Medulla oblongata (tissue), 1 donor: ENCODE results near the gene SPOP.
A peak's percentile ranks its signal among the peaks of the same experiment; 100 is the strongest.
"Not testable (repeated sequence)": the region's sequence is repeated elsewhere in the genome, so short reads cannot be mapped to it uniquely, and the experiment has no call there.

Experiments
- DNase-seq: peaks from one replicate; pipeline ENCODE4 v3.0.0-alpha.2; 2015; ENCODE audit errors: extremely low spot score

SPOP gene

DNA sequence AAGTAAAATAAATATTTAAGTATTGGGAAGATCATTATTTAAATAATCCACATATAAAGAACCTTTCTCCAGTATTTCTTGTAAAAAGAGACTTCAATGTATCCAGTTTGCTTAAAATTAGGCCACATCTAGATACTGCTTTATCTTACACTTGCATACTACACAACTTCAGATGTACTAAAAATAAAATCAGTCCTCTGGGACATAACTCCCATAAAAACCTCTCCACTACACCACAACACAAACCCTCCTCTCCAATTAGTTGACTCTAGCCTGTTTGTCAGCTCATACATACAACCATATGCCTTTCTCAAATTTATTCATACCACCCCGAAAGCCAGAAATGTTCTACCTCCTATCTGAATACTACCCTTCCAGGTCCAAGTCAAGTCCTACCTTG lies 21.6 kb downstream of the SPOP start:
- DNase-seq = no peak

DNA sequence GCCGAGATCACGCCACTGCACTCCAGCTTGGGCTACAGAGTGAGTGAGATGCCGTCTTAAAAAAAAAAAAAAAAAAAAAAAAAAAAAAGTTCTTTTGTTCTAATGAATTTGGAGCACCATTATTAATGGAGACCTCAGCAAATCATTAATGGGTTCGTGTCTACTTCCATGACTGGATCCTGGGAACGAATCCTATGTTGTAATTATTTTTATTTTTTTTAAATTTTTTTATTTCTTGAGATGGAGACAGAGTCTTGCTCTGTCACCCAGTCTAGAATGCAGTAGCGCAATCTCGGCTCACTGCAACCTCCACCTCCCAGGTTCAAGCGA lies 30.7 kb downstream of the SPOP start:
- no peak for DNase-seq

DNA sequence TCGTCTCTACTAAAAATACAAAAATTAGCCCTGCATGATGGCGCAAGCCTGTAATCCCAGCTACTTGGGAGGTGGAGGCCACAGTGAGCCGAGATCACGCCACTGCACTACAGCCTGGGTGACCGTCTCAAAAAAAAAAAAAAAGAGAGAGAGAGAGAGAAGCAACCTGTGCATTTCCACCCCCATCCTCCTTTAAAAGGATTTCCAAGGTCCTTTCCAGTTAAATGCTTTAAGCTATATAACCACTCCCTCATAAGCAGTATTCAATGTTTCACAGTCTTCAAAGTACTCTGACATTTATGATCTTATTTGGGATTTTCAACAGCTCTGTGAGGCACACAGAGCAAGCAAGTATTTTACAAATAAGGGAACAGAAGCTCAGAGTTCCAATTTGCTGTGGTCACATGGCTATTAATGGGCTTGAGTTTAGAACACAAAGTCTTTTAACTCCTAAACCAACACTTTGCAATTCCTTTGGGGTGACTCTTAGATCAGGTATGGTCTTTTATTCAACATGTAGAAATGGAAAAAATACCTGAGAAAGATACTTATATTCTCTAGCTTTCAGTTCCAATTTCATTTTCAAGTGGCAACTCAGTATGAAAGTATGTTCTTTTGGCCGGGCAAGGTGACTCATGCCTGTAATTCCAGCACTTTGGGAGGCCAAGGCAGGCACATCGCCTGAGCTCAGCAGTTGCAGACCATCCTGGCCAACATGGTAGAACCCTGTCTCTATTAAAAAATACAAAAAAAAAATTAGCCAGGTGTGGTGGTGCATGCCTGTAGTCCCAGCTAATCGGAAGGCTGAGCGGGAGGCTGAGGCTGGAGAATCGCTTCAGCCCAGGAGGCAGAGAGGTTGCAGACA lies 31.3 kb downstream of the SPOP start:
- no peak for DNase-seq

DNA sequence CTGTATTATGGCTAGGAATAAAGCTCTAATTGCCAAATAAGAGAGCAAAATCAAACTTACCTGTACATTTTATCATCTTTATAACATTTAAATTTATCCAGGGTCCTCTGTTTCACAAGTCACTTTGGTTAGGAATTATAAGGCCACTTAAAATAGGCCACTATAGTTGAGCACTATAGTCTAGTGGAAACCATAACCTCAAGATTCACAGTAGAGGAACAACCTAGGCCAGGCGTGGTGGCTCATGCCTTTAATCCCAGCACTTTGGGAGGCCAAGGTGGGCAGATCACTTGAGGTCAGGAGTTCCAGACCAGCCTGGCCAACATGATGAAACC lies 31.9 kb downstream of the SPOP start:
- not testable (repeated sequence) for DNase-seq

DNA sequence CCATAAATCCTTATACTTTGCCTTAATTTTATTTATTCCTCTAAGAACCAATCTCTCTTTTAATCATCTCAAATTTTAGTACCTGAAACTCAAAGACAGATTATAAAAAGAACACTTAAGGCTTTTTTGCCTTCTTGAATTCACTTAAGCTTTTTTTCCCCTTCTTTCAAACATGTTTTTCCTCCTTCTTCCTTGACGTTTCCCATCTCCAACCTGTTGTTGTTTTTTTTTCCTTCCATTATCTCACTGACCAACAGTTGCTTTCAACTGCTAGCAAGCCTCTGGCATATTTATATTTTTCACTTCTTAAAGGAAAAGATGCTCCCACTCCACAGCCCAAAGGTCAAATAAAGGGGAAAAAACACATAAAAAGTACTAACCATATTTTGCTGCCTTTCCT lies 32.2 kb downstream of the SPOP start:
- DNase-seq = no peak

DNA sequence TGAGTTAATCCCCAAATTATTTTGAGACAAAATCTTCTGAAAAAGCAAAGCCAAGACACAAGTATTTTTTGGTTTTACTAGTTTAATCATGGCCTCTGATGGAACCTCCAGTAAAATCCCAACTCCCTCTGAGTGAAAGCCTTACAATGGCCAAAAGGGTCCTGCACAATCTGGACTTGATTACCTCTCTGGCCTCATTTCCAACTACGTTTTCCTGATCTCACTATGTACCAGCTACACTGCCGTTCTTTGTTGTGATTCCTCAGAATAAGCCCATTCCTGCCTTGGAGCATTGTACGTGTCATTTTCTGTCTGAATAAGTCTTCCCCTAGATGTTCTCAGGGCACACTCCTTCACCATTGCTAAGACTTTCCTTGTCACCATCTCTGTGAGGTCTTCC lies 37.3 kb downstream of the SPOP start:
- no peak for DNase-seq

DNA sequence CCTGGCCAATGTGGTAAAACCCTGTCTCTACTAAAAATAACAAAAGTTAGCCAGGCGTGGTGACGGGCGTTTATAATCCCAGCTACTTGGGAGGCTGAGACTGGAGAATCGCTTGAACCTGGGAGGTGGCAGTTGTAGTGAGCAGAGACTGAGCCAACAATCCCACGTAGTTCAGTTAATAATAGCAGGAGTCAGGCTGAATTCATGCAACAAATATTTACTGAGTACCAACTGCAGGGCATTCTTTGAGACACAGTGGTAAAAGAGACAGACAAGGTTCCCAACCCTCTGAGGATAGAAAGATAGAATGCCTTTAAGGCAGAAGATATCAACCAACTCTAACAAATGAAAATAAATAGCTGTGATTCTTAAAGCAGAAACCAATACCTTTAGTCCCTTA lies 39.1 kb downstream of the SPOP start:
- no peak for DNase-seq

DNA sequence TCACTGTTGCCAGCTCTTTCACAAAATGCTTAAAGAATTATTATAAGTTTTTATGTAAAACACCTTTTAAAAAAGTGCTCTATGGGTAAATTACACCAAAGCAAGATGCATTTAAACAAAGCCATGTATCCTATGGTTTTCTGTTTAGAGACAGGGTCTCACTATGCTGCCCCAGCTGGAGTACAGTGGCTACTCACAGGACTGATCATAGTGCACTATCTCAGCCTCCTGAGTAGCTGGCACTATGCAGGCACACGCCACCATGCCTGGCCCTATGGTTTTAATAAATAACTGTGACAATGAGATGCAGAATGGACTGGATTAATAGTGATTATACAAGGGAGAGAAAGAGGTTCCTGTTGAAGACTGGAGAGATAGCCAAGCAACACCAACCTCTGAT lies 40.2 kb downstream of the SPOP start:
- DNase-seq = no peak

DNA sequence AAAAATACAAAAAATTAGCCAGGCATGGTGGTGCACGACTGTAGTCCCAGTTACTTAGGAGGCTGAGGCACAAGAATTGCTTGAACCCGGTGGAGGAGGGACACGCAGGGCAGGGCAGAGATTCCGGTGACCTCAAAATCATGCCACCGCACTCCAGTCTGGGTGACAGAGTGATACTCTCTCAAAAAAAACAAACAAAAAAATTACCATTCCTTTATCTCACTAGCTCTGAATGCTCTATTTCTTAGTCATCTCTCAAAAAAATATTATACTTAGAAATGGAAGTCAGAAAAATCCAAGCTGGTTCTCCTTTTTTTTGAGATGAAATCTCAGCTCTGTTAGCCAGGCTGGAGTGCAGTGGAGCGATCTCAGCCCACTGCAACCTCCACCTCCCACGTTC lies 40.8 kb downstream of the SPOP start:
- no peak for DNase-seq

DNA sequence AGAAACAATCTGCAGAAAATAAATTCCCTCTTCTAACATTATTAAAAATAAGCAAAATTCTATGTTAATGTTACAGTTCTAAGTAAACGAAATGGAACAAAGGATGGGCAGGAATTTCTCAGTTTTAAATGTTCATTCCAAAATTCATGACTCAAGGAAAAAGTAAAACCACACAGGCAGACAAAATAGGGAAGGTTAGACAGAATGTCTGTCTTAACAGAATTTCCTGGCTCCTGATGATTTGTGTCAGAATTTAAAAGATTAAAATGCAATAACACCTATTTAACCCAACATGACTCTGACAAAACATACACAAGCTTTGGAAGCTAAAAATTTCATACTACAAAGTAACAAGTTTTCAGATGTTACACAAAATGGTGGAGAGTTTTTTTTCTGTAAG lies 42.8 kb downstream of the SPOP start:
- DNase-seq = no peak

DNA sequence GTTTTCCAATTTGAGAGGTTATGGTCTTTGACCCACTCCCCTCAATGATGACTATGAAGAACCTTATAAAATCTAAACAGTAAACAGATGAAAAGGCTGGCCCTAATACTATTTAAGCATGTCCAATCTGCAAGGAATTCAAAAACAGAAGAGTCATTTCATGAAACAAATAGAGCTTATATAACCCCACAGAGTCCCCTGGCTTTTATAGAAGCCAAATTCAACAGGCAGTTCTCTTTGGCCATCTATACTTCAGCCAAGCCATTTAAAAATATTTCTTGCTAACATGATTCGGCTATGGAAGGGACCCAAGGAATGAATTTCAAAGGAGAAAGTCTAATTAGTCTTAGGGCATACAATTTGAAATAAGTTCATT lies 43.4 kb downstream of the SPOP start:
- peak; percentile 34 for DNase-seq

DNA sequence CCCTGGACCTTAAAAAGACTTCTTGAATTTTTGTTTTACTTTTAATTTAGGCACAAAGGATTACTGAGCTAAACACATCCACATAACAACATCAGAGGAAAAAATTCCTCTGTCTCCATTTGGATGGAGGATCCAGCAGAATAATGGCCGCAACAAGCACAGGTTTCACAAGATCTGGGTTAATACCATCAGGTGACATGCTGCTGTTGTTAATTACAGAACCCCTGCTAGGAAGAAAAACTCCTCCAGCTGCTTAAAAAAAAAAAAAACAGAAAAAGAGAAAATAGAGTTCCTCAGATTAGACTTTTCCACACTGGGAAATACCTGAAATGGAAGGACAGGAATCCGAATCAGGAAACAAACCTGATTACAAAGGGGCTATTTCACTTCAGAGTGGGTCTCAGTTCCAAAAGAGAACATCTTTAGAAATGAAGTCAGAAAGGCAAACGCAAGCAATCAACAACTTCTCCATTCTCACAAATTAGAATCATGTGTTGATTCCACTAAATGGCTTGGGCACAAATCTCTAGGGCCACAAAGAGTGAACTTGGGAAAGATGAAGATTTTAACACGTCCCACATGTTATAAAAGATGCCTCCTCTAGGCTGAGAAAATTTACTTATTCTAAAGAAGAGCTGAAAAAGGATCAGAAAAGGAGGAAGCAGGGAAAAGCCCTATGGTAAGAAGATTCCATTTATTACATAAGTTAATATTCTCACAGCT lies 44.0 kb downstream of the SPOP start:
- peak; percentile 16 for DNase-seq

DNA sequence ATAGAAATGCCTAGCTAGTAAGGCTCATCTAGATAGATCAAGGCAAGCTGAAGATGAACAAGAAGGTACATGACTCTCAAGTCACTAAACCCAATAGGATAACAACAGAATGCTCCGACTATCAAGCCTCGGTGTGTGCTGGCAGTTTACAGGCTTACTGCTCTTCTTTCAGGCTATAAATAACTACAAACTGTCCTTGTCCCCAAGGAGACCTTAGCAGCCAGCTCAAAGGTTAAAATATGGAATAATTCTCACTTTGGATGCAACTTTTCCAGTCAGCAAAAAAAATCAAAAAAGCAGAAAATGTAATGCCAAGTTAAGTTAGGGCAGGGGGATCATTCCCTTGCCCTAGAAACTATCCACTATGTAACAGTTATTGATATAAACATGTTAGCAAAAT lies 44.6 kb downstream of the SPOP start:
- DNase-seq = no peak

DNA sequence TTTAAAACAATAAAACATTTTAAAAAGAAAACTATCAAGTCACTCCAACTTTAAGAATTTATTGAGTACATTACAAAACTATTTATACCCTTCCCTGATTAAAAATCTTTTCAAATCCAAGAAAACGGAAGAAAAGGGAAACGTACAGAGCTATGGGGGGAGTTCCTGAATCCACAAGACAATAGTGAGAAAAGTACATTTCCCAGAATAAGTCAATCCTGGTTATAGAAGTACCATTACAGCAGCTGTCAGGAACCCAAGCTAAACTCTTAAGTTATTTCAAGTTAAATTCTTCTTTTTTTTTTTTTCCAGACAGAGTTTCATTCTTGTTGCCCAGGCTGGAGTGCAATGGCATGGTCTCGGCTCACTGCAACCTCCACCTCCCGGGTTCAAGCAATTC lies 45.7 kb downstream of the SPOP start:
- DNase-seq = no peak

DNA sequence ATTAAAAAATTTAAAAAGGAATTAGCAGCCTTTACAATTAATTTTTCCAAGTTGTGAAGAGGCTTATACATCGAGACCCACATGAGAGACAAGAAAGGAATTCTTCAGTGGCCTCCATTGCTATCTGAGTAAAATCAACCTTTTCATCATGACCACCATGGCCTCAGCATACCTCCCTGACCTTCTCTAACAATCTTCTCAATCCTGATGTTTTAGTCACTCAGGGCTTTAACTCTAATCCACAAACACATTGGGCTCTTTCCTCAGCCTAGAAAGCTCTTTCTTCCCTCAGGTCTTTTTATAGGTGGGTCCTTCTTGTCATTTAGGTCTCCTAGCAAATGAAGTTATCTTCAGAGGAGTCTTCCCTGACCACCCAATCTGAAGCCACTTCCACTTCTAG lies 46.4 kb downstream of the SPOP start:
- DNase-seq = no peak

DNA sequence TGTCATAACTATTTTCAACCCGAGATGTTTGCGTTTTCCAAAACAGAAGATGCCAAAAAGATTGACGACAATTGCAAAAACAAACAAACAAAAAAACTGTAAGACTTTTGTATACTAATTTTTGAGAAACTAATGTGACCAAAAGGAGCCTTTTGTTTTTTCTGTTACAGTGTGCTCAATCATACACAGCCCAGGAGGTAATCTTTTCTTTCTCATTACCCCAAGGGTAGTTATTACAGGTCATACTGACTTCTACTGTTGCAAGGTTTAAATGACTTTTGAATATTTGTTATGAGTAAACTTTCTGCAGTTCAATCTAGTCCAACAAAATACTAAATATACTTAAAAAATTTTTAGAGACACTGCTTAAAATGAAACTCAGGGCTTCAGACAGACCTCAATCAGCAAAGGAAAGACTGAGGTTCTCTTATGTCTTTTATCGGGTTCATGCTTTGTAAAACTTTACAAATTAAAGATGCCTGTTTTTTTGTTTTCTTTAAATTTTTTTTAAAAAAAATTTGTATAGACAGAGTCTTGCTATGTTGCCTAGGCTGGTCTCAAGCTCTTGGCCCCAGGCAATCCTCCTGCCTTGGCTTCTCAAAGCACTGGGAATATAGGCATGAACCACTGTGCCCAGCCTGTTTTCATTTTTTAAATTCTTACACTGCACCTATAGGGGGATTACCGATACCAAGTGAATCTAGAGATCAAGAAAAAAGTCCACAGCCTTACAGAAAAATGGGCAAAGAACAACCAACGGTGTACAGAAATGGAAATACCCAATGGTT lies 47.6 kb downstream of the SPOP start:
- no peak for DNase-seq

DNA sequence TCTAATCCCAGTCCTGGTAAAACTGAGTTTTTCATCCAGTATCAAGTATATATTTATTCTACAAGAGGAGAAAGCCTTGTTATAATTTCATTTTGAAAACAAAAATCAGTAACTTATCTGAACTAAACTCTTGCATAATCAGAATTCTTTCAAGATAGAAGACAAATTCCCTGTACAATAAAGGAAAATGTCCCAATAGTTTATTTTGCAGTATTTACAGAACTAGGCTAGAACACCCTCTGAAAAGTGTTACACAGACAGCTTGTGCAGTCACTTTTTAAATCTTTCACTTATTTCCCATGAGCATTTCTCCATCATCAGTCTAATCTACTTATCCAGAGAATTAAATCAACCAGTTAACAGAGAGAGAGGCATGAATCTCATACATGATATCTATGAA lies 48.5 kb downstream of the SPOP start:
- DNase-seq = no peak

DNA sequence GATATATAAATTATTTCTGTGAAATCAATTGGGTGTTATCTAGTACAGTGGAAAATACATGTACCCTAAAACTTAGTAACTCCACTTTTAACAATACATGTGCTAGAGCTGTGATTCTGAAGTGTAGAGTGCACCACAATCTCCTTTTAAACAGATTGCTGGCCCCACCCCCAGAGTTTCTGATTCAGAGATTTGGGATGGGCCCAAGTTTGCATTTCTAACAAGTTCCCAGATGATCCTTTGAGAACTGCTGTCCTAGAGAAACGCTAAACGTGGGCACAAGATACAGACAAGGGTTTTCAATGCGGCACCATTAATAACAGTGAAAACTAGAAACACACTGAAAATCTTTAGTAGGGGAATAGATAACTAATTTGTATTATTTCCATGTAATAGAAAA lies 53.0 kb downstream of the SPOP start:
- DNase-seq = no peak

DNA sequence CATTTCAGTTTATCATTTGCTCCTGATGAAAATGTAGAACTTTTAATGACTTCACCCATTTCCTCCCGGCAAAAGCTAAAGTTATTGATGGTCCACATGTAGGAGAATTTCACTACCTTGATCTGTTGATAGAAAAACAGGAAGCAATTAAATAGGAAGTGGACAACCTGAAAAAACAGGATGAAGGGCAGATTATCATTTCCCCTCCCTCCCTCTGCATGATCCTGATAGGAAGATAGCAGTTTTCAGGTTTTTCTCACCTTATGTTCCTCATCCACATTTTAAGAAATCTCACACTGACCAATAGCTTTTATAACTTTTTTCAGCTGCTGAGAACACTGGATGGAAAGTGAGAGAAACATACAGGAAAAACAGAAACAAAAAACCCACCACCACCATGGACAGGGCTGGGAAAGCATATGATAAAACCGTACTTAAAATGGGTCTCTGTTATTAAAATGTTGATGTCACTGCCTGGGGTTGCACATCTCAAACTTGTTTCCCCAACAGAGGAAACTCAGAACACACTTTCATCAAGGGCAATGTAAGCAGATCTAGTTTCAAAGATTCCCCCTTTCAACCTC lies 55.9 kb downstream of the SPOP start:
- no peak for DNase-seq

DNA sequence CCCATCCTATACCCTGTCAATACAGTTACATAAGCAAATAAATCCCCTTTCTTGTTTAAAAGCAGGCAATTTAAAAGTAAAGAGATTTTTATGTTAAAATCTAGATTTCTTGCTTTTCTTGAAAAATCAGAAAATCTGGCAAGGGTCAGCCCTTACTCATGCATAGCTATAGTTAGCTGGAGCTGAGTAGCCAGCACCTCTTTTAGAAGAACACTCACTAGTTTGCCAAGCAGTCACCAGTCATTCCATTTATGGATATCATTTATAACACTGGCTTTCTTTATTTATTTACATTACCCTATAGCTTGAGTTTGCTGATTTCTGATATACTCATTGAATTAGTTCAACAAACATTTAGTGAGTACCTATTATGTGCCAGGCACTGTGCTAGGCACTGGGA lies 56.5 kb downstream of the SPOP start:
- no peak for DNase-seq

DNA sequence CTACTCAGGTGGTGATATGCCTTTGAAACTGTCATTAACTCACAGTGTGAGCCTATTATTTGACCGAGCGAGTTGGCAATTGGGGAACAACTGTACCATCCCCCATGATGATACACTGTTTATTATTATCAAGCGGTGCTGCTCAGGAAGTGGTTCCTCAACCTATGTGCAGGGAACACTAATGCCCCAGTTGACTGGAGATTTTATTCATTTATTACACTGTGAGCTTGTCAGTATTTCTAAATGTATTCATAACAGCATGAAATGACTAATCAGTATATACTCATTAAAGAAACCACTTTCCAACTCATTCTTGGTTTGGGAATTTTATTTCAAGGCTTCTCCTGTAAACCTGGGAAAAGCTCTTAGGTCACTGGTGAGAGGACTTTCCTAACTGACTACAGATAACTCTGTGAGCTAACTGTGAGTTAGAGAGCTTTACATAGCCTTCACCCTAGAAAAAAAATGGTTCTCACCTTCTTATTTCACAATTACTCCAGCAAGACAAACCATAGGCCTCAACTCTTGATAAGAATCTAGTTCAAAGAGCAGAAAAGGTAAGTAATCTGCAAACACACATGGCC lies 59.8 kb downstream of the SPOP start:
- no peak for DNase-seq

DNA sequence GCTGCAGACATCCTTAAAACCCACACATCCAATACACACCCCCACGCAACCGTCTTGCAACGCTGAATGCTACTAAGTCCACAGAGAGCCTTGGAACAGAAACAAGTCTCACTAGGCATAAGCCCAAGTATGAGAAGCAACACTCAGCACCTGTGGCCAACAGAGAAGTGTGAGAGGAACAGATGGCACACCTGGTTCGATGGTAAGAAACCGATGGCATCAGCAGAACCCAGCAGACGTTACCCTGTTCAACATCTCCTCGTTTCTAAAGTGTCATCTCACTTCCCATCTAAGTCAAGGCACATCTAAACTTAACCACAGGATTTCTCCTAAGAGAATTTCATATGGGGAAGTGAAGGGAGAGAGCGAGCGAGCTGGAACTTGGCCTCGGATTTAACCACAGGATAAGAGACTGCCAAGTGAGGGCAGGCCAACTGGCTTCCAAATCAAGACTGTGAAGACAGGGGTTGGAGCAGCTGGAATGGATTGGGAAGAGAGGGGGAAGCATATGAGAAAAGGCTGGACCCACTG lies 61.2 kb downstream of the SPOP start:
- DNase-seq = peak; percentile 12
